ENCODE measurements around the gene DTX3L.

DTX3L gene

DNA sequence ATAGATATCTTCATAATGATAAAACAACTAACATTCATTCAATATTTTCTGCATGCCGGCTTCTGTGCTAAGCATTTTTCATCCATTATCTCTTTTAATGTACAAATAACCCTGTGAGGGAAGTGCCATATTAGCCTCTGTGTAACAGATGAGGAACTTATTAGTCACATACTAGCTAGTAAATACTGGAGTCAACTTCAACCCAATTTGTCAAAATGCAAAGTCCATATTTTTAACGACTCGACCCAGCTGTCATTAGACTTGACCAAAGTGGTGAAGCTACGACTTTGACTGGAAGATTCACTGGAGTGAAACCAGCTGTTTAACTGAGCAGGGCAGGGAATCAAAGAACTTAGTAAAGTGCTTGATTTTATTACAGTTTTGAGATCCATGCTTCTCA lies 54.9 kb downstream of the DTX3L start:
- H3K4me1 ChIP-seq (ENCODE audit: insufficient read depth, insufficient read length), result no peaks in the 10 kb centered on the region
- no peak for TF ChIP-seq SUZ12 (IDR thresholded peaks at IDR 0.05; ENCODE audit: extremely low read depth, insufficient read depth, insufficient read length)
- no peak for TF ChIP-seq ZNF274 (IDR thresholded peaks at IDR 0.05; ENCODE audit: low read depth, low read length)
- no peak for TF ChIP-seq YY1 (IDR thresholded peaks at IDR 0.05; ENCODE audit: insufficient read depth, insufficient read length)
- H3K4me3 ChIP-seq (ENCODE audit: insufficient read length, low read depth), result no peak overlapping the region
- H3K27me3 ChIP-seq (ENCODE audit: insufficient read depth, insufficient read length), result no peaks in the 10 kb centered on the region
- no peaks in the 10 kb centered on the region for H3K36me3 ChIP-seq (ENCODE audit: insufficient read depth, insufficient read length, low read length)
- DNase-seq (ENCODE audit: low read depth, low spot score), result no peak
- H3K9me3 ChIP-seq (ENCODE audit: insufficient read depth, low read length), result no peaks in the 10 kb centered on the region
- H3K9ac ChIP-seq (ENCODE audit: insufficient read length, low read depth), result no peak overlapping the region

DNA sequence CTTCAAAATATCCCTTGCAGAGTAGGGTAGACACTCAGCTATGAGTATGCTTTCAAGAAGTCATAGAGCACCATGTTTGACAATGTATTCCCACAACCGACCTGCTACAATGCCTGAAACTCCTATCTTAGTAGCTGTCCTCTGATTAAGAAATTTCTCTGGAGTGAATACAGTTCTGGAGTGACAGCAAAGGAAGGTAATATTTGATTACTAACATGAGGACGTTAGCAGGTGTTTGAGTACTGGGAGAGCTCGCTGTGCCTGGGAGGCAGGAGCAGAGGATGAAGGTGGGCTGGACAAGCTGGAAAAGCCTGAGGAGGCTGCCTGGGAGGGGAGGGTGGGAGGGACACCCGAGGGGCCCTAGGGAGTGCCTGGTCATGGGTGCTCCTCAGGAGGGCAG lies 56.3 kb downstream of the DTX3L start:
- Histone ChIP-seq H3K27me3 (ENCODE audit: insufficient read depth, insufficient read length) (no peaks in the 10 kb centered on the region), H3K36me3 (ENCODE audit: insufficient read depth, insufficient read length, low read length) (no peaks in the 10 kb centered on the region), H3K4me3 (ENCODE audit: insufficient read length, low read depth) (no peak overlapping the region), H3K4me1 (ENCODE audit: insufficient read depth, insufficient read length) (no peaks in the 10 kb centered on the region), H3K9ac (ENCODE audit: insufficient read length, low read depth) (no peak overlapping the region), H3K9me3 (ENCODE audit: insufficient read depth, low read length) (no peaks in the 10 kb centered on the region)
- TF ChIP-seq YY1 (IDR thresholded peaks at IDR 0.05; ENCODE audit: insufficient read depth, insufficient read length) (no peak), SUZ12 (IDR thresholded peaks at IDR 0.05; ENCODE audit: extremely low read depth, insufficient read depth, insufficient read length) (no peak), ZNF274 (IDR thresholded peaks at IDR 0.05; ENCODE audit: low read depth, low read length) (no peak)
- no peak for DNase-seq (ENCODE audit: low read depth, low spot score)

DNA sequence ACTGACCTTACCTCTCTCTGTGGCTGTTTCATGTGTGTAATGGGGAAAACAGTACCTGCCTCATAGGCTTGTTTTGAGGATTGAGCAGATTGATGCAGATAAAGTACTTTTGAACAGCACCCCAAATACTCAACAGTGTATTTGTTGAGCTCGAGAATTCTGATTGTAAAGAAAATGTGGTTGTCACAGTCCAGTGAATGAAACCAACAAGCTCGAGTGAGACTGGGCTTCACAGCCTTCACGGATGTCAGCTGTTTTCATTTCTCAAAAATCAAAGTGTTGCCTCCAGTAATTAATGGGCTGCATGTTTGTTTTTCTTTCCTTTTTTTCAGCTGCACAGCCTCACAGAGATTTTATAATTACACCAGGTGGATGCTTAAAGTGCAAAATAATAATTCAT lies 57.0 kb downstream of the DTX3L start:
- H3K27me3 ChIP-seq (ENCODE audit: insufficient read depth, insufficient read length), result no peaks in the 10 kb centered on the region
- H3K4me1 ChIP-seq (ENCODE audit: insufficient read depth, insufficient read length), result no peaks in the 10 kb centered on the region
- TF ChIP-seq ZNF274 (IDR thresholded peaks at IDR 0.05; ENCODE audit: low read depth, low read length), result no peak
- TF ChIP-seq SUZ12 (IDR thresholded peaks at IDR 0.05; ENCODE audit: extremely low read depth, insufficient read depth, insufficient read length), result no peak
- TF ChIP-seq YY1 (IDR thresholded peaks at IDR 0.05; ENCODE audit: insufficient read depth, insufficient read length), result no peak
- no peaks in the 10 kb centered on the region for H3K9me3 ChIP-seq (ENCODE audit: insufficient read depth, low read length)
- H3K36me3 ChIP-seq (ENCODE audit: insufficient read depth, insufficient read length, low read length), result no peaks in the 10 kb centered on the region
- DNase-seq (ENCODE audit: low read depth, low spot score), result no peak
- H3K4me3 ChIP-seq (ENCODE audit: insufficient read length, low read depth), result no peak overlapping the region
- no peak overlapping the region for H3K9ac ChIP-seq (ENCODE audit: insufficient read length, low read depth)

DNA sequence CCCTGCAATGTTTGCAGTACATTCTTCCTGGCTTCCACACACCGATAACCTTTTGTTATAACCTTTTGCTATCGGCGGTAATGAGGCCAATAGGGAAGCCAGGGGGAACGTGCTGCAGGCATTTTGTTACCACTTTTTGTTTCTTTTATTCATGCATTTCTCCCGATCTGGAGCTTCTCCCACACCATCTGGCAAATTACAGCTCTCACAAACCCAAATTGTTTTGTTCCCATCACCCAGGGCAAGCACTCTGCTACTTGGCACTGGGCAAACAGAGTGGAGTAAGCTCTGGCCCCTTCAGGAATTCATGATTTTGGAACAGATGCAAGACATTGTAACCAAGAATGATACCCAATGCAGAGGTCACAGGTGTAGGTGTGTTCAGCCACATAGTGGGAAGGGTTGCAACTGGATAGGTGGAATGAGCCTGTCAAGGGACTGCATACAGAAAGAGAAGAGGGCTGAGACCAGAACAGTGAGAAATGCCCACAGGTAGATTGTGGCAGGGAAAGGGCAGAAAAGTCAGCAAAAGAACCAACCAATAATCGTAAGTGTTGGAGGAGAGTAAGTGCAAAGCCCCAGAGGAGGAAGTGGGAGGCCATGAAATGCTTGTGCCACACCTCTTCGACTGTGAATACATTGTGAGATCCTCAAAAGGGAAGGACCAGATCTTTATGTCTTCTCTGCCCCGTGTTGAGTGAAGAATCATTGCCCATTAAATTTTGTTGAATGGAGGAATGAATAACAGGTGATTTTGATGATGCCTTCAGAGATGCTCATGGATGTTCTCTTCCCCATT lies 59.1 kb downstream of the DTX3L start:
- no peaks in the 10 kb centered on the region for H3K36me3 ChIP-seq (ENCODE audit: insufficient read depth, insufficient read length, low read length)
- DNase-seq (ENCODE audit: low read depth, low spot score), result no peak
- no peak overlapping the region for H3K9ac ChIP-seq (ENCODE audit: insufficient read length, low read depth)
- no peaks in the 10 kb centered on the region for H3K27me3 ChIP-seq (ENCODE audit: insufficient read depth, insufficient read length)
- no peak overlapping the region for H3K4me3 ChIP-seq (ENCODE audit: insufficient read length, low read depth)
- TF ChIP-seq ZNF274 (IDR thresholded peaks at IDR 0.05; ENCODE audit: low read depth, low read length) (no peak), SUZ12 (IDR thresholded peaks at IDR 0.05; ENCODE audit: extremely low read depth, insufficient read depth, insufficient read length) (no peak), YY1 (IDR thresholded peaks at IDR 0.05; ENCODE audit: insufficient read depth, insufficient read length) (no peak)
- no peaks in the 10 kb centered on the region for H3K9me3 ChIP-seq (ENCODE audit: insufficient read depth, low read length)
- no peaks in the 10 kb centered on the region for H3K4me1 ChIP-seq (ENCODE audit: insufficient read depth, insufficient read length)

Data from NT2/D1 (cell line).